C4-2B (cell line): ENCODE results near the gene TNNC1.

Source experiments
- ZFX ChIP-seq: fragments of 450-650 bp; IDR thresholded peaks from 2 replicates; pipeline ENCODE4 v1.6.1; 2017
- TF ChIP-seq, protein P1 (sequence below): fragments of 450-650 bp; conservative IDR thresholded peaks from 2 replicates; pipeline ENCODE4 v1.5.1; 2017; ENCODE audit warnings: mild to moderate bottlenecking

DNA sequence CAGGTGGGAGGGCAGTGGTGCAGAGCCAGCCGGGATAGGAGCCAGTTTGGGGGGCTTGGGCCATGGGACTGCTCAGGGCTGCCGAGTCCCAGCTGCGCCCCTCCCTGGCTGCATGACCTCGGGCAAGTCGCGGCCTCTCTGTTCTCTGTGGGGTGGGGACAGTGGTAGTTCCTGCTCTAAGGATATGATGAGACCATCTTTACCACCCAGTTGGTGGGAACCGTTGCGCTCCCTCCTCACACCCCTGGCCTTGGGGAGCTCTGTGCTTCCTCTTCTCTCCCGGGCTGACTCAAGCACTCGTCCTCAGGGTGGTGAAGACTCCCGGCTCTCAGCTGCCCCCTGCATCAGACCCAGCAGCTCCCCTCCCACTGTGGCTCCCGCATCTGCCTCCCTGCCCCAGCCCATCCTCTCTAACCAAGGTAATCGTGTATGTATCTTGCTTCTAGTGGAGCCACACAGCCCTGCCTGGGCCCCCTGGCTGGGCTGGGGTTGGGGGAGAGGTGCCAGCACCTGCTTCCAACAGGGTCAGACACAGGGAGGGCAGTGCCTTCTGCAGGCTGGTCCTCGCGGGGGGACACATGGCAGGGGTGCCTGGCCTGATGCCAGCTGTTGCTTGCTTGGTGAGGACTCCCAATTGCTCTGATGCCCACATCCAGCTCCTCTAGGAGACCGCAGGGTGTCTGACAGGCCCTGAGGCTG is 26.2 kb upstream of the TNNC1 start:
- TF ChIP-seq, protein P1, sequence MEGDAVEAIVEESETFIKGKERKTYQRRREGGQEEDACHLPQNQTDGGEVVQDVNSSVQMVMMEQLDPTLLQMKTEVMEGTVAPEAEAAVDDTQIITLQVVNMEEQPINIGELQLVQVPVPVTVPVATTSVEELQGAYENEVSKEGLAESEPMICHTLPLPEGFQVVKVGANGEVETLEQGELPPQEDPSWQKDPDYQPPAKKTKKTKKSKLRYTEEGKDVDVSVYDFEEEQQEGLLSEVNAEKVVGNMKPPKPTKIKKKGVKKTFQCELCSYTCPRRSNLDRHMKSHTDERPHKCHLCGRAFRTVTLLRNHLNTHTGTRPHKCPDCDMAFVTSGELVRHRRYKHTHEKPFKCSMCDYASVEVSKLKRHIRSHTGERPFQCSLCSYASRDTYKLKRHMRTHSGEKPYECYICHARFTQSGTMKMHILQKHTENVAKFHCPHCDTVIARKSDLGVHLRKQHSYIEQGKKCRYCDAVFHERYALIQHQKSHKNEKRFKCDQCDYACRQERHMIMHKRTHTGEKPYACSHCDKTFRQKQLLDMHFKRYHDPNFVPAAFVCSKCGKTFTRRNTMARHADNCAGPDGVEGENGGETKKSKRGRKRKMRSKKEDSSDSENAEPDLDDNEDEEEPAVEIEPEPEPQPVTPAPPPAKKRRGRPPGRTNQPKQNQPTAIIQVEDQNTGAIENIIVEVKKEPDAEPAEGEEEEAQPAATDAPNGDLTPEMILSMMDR, result no peak
- TF ChIP-seq ZFX, result no peak
